Large intestine (tissue), 3 donors: Measurements from ENCODE around the gene ABCA4. TPM values are rescaled to one million over a fixed set of nuclear protein-coding genes. Genes with fewer than 3 reads are reported as not detected.

Experiments used
- DNase-seq, 2 donors: peaks; one replicate each; pipeline versions ENCODE4 v3.0.0 to v3.0.0-alpha.2; 2013
- H3K27ac ChIP-seq: one replicate; pipeline ENCODE4 v1.5.1; 2013; ENCODE audit warnings: low read length
- H3K27me3 ChIP-seq: 2 replicates; pipeline ENCODE4 v1.6.1; 2013; ENCODE audit warnings: low read length; ENCODE audit not compliant: control insufficient read depth, insufficient read depth
- H3K36me3 ChIP-seq: 2 replicates; pipeline ENCODE4 v1.6.1; 2013; ENCODE audit warnings: low read length; ENCODE audit not compliant: control insufficient read depth, insufficient read depth
- H3K4me1 ChIP-seq: one replicate; pipeline ENCODE4 v1.6.1; 2013; ENCODE audit warnings: low read length; ENCODE audit not compliant: control insufficient read depth, insufficient read depth
- H3K4me3 ChIP-seq: one replicate; pipeline ENCODE4 v1.5.1; 2013; ENCODE audit warnings: low read length
- H3K9me3 ChIP-seq: one replicate; pipeline ENCODE4 v1.6.1; 2013; ENCODE audit warnings: mild to moderate bottlenecking, low read depth, low read length, moderate library complexity; ENCODE audit not compliant: control insufficient read depth
- WGBS: methylation state at CpG from one replicate; pipeline ENCODE4 v1.1.5; 2013; ENCODE audit warnings: low lambda C conversion rate; ENCODE audit not compliant: insufficient coverage; 5-methylcytosine and 5-hydroxymethylcytosine counted together
- polyA plus RNA-seq: library from polyadenylated mRNA; unstranded; fragments of 120-200 nt; gene quantifications from one replicate; pipeline ENCODE4 v1.2.1, GENCODE V29; 2013

The ABCA4 gene
- polyA plus RNA-seq, 1 donor, result 5.3 TPM

GRCh38 chr1:94017155-94017829, 103.7 kb downstream of the ABCA4 start:
- Histone ChIP-seq H3K36me3 (no peaks in the 10 kb centered on the region), H3K9me3 (no peaks in the 10 kb centered on the region), H3K27ac (no peak overlapping the region), H3K4me3 (no peak overlapping the region), H3K27me3 (no peaks in the 10 kb centered on the region), H3K4me1 (peaks cover 45% of the 10 kb centered on the region)
- DNase-seq, result no peak
- 84% methylated on average over 4 of the region's 6 CpGs for WGBS

- no peak for DNase-seq
Observed at GRCh38 chr1:94015489-94015817, 105.5 kb downstream of the ABCA4 start.

GRCh38 chr1:94014635-94015488, 106.1 kb downstream of the ABCA4 start:
- Histone ChIP-seq H3K4me1 (peaks cover 27% of the 10 kb centered on the region), H3K36me3 (no peaks in the 10 kb centered on the region), H3K27me3 (no peaks in the 10 kb centered on the region), H3K27ac (no peak overlapping the region), H3K9me3 (no peaks in the 10 kb centered on the region), H3K4me3 (no peak overlapping the region)
- DNase-seq, result no peak
- WGBS, result no CpG with 5 or more reads among the region's 6 CpGs

More at GRCh38 chr1:94015489-94015817, 105.5 kb downstream of the ABCA4 start:
- WGBS, result no CpG with 5 or more reads among the region's 3 CpGs
- Histone ChIP-seq H3K4me1 (peaks cover 33% of the 10 kb centered on the region), H3K4me3 (no peak overlapping the region), H3K27ac (no peak overlapping the region), H3K27me3 (no peaks in the 10 kb centered on the region), H3K36me3 (no peaks in the 10 kb centered on the region), H3K9me3 (no peaks in the 10 kb centered on the region)

- no peaks in the 10 kb centered on the region for H3K27me3 ChIP-seq
- DNase-seq, result no peak
- H3K4me1 ChIP-seq, result peaks cover 24% of the 10 kb centered on the region
- 88% methylated on average over 2 of the region's 6 CpGs for WGBS
- no peaks in the 10 kb centered on the region for H3K9me3 ChIP-seq
- no peak overlapping the region for H3K27ac ChIP-seq
- no peak overlapping the region for H3K4me3 ChIP-seq
- no peaks in the 10 kb centered on the region for H3K36me3 ChIP-seq
Observed at GRCh38 chr1:94014087-94014486, 106.9 kb downstream of the ABCA4 start.

GRCh38 chr1:94013367-94013878, 107.5 kb downstream of the ABCA4 start:
- Histone ChIP-seq H3K4me3 (no peak overlapping the region), H3K36me3 (no peaks in the 10 kb centered on the region), H3K27ac (peak overlapping the region; percentile 82), H3K9me3 (no peaks in the 10 kb centered on the region), H3K27me3 (no peaks in the 10 kb centered on the region), H3K4me1 (peaks cover 23% of the 10 kb centered on the region)
- DNase-seq, result peak; percentile 73 to 88
- no CpG with 5 or more reads among the region's 8 CpGs for WGBS

- Histone ChIP-seq H3K9me3 (no peaks in the 10 kb centered on the region), H3K4me1 (peaks cover 23% of the 10 kb centered on the region), H3K27ac (peak overlapping the region; percentile 82), H3K36me3 (no peaks in the 10 kb centered on the region), H3K4me3 (no peak overlapping the region), H3K27me3 (no peaks in the 10 kb centered on the region)
- DNase-seq, result peak; percentile 34 to 58
- WGBS, result no CpG with 5 or more reads among the region's 19 CpGs
Observed at GRCh38 chr1:94012708-94013366, 108.1 kb downstream of the ABCA4 start.

- Histone ChIP-seq H3K4me3 (no peak overlapping the region), H3K27me3 (no peaks in the 10 kb centered on the region), H3K27ac (peak overlapping the region; percentile 82), H3K4me1 (peaks cover 23% of the 10 kb centered on the region), H3K9me3 (no peaks in the 10 kb centered on the region), H3K36me3 (no peaks in the 10 kb centered on the region)
- no CpG with 5 or more reads among the region's 6 CpGs for WGBS
- peak; percentile 90 to 94 for DNase-seq
Observed at GRCh38 chr1:94011709-94012595, 109.0 kb downstream of the ABCA4 start.

GRCh38 chr1:94011129-94011528, 109.8 kb downstream of the ABCA4 start:
- H3K9me3 ChIP-seq, result no peaks in the 10 kb centered on the region
- no peak overlapping the region for H3K4me3 ChIP-seq
- H3K27me3 ChIP-seq, result no peaks in the 10 kb centered on the region
- WGBS, result no CpG with 5 or more reads among the region's 8 CpGs
- H3K4me1 ChIP-seq, result peaks cover 23% of the 10 kb centered on the region
- DNase-seq, result no peak
- no peak overlapping the region for H3K27ac ChIP-seq
- H3K36me3 ChIP-seq, result no peaks in the 10 kb centered on the region

- H3K27me3 ChIP-seq, result no peaks in the 10 kb centered on the region
- 100% methylated on average over 2 of the region's 3 CpGs for WGBS
- no peak overlapping the region for H3K27ac ChIP-seq
- H3K4me1 ChIP-seq, result peaks cover 23% of the 10 kb centered on the region
- H3K36me3 ChIP-seq, result no peaks in the 10 kb centered on the region
- DNase-seq, result no peak
- no peak overlapping the region for H3K4me3 ChIP-seq
- no peaks in the 10 kb centered on the region for H3K9me3 ChIP-seq
Observed at GRCh38 chr1:94009304-94009703, 111.6 kb downstream of the ABCA4 start.
